A673 (cell line): ENCODE data around the gene VWF. TPM values are rescaled to one million over a fixed set of nuclear protein-coding genes. Genes with fewer than 3 reads are reported as not detected.

Source experiments
- BruUV-seq: library from RNA; stranded (reverse); fragments of 400-500 nt; replicated peaks from 2 replicates; lab custom pipeline; 2021; lab: Mats Ljungman, UMichigan
- CTCF ChIA-PET: fragments of 300-600 bp; sonication (Branson Sonifier 250); formaldehyde crosslinking; loops from one replicate; lab custom pipeline; 2022; ENCODE audit warnings: antibody characterized with exemption; lab: Charles Lee
- POLR2A ChIA-PET: fragments of 300-600 bp; sonication (Branson Sonifier 250); formaldehyde crosslinking; loops from one replicate; lab custom pipeline; 2022; ENCODE audit warnings: antibody characterized with exemption; ENCODE audit not compliant: low non-redundant PET; lab: Charles Lee
- DNase-seq: peaks from one replicate; pipeline ENCODE4 v3.0.0-alpha.2; 2015; ENCODE audit warnings: low spot score
- H3K27ac ChIP-seq: fragments of 200-600 bp; sonication (generic); 2 replicates; pipeline ENCODE4 v1.5.1; 2016; ENCODE audit warnings: mixed run types, low read depth, mild to moderate bottlenecking, mixed read lengths, antibody characterized with exemption, low read length; ENCODE audit not compliant: poor library complexity, severe bottlenecking
- H3K27me3 ChIP-seq: fragments of 200-600 bp; sonication (generic); replicated peaks from 2 replicates; pipeline ENCODE4 v1.6.1; 2017; ENCODE audit warnings: mixed run types, low read depth, mild to moderate bottlenecking, mixed read lengths, antibody characterized with exemption, low read length; ENCODE audit not compliant: insufficient read depth, poor library complexity
- H3K36me3 ChIP-seq: fragments of 200-600 bp; sonication (generic); 2 replicates; pipeline ENCODE4 v1.6.1; 2016; ENCODE audit warnings: mixed run types, mild to moderate bottlenecking, mixed read lengths, antibody characterized with exemption, low read length; ENCODE audit not compliant: insufficient read depth, poor library complexity, severe bottlenecking
- H3K4me1 ChIP-seq: fragments of 200-600 bp; sonication (generic); 2 replicates; pipeline ENCODE4 v1.6.1; 2017; ENCODE audit warnings: mixed run types, mild to moderate bottlenecking, mixed read lengths, antibody characterized with exemption, low read length; ENCODE audit not compliant: insufficient read depth, poor library complexity, severe bottlenecking
- H3K4me3 ChIP-seq: fragments of 200-600 bp; sonication (generic); 2 replicates; pipeline ENCODE4 v1.5.1; 2016; ENCODE audit warnings: low read depth, mixed run types, mild to moderate bottlenecking, mixed read lengths, low read length; ENCODE audit not compliant: poor library complexity, severe bottlenecking
- H3K9me3 ChIP-seq: fragments of 200-600 bp; sonication (generic); 2 replicates; pipeline ENCODE4 v1.6.1; 2016; ENCODE audit warnings: mixed run types, low read depth, mild to moderate bottlenecking, mixed read lengths, antibody characterized with exemption, low read length; ENCODE audit not compliant: poor library complexity, severe bottlenecking
- EZH2 ChIP-seq: fragments of 200-600 bp; sonication (generic); IDR thresholded peaks from 2 replicates; pipeline ENCODE4 v1.6.1; 2017; ENCODE audit warnings: borderline replicate concordance, low read depth, mild to moderate bottlenecking, mixed read lengths, antibody characterized with exemption, low read length; ENCODE audit not compliant: poor library complexity, severe bottlenecking
- intact Hi-C: fragments of 100-400 bp; cut with micrococcal nuclease; formaldehyde crosslinking; loops from one replicate; pipeline ENCODE4 v1.10.0; 2022; ENCODE audit not compliant: unreplicated experiment
- total RNA-seq: library from RNA; stranded (reverse); gene quantifications from 2 replicates; pipeline ENCODE4 v1.2.3, GENCODE V29; 2021
- TF ChIP-seq, protein P1 (sequence below): fragments of 300-800, 200-600 bp; sonication (generic); conservative IDR thresholded peaks from 2 replicates; pipeline ENCODE4 v1.5.1; 2017; ENCODE audit warnings: low read depth, mild to moderate bottlenecking, antibody characterized with exemption, low read length, moderate library complexity, mixed read lengths

VWF gene
- total RNA-seq, 1 experiment from 2014 or later, result not detected

DNA sequence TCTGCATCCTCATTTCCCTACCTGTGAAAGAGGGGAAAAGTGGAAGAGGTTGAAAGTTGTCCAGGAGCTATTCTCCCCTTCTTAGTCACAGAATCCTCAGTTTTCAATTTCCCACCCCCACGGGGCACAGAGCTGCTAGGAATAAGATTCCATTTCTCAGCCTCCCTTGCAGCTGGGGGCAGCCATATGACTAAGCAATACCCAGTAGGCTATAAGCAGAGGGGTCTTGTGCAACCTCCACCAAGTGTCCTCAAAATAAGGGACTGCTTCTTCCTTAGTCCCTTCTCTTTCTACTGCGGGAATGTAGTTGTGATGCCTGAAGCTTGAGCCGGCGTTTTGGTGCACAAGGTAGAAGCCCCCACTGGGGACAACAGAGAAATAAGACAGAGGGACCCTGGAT is 40.9 kb downstream of the VWF start:
- Histone ChIP-seq H3K9me3 (no peaks in the 10 kb centered on the region), H3K4me1 (no peaks in the 10 kb centered on the region), H3K4me3 (no peak overlapping the region), H3K27ac (no peak overlapping the region), H3K27me3 (no peaks in the 10 kb centered on the region), H3K36me3 (no peaks in the 10 kb centered on the region)
- TF ChIP-seq, protein P1, sequence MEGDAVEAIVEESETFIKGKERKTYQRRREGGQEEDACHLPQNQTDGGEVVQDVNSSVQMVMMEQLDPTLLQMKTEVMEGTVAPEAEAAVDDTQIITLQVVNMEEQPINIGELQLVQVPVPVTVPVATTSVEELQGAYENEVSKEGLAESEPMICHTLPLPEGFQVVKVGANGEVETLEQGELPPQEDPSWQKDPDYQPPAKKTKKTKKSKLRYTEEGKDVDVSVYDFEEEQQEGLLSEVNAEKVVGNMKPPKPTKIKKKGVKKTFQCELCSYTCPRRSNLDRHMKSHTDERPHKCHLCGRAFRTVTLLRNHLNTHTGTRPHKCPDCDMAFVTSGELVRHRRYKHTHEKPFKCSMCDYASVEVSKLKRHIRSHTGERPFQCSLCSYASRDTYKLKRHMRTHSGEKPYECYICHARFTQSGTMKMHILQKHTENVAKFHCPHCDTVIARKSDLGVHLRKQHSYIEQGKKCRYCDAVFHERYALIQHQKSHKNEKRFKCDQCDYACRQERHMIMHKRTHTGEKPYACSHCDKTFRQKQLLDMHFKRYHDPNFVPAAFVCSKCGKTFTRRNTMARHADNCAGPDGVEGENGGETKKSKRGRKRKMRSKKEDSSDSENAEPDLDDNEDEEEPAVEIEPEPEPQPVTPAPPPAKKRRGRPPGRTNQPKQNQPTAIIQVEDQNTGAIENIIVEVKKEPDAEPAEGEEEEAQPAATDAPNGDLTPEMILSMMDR, result no peak
- TF ChIP-seq EZH2, result no peak
- BruUV-seq, result no TSS peak
- intact Hi-C loops, result no loop called here
- ChIA-PET POLR2A (no interaction called here), CTCF (no interaction called here)
- no peak for DNase-seq

DNA sequence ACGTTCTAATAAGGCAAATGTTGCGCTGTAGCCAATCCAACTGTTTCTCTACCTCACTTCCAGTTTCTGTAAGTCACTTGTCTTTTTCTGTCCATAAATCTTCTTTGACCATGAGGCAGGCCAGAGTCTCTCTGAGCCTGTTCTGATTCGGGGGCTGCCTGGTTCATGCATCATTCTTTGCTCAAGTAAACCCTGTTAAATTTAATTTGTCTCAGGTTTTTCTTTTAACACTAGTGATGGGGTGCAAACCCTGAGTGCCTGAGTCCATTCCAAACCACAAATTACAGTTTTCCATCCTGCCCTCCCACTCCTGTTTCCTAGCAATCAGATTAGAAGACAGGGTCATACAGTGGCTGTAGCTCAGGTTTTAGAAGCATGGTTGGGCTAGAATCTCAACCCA is 41.9 kb downstream of the VWF start:
- Histone ChIP-seq H3K27me3 (no peaks in the 10 kb centered on the region), H3K27ac (no peak overlapping the region), H3K4me1 (no peaks in the 10 kb centered on the region), H3K9me3 (no peaks in the 10 kb centered on the region), H3K36me3 (no peaks in the 10 kb centered on the region), H3K4me3 (no peak overlapping the region)
- no TSS peak for BruUV-seq
- intact Hi-C loops, result no loop called here
- TF ChIP-seq, protein P1, result no peak
- no peak for TF ChIP-seq EZH2
- ChIA-PET CTCF (no interaction called here), POLR2A (no interaction called here)
- DNase-seq, result no peak

DNA sequence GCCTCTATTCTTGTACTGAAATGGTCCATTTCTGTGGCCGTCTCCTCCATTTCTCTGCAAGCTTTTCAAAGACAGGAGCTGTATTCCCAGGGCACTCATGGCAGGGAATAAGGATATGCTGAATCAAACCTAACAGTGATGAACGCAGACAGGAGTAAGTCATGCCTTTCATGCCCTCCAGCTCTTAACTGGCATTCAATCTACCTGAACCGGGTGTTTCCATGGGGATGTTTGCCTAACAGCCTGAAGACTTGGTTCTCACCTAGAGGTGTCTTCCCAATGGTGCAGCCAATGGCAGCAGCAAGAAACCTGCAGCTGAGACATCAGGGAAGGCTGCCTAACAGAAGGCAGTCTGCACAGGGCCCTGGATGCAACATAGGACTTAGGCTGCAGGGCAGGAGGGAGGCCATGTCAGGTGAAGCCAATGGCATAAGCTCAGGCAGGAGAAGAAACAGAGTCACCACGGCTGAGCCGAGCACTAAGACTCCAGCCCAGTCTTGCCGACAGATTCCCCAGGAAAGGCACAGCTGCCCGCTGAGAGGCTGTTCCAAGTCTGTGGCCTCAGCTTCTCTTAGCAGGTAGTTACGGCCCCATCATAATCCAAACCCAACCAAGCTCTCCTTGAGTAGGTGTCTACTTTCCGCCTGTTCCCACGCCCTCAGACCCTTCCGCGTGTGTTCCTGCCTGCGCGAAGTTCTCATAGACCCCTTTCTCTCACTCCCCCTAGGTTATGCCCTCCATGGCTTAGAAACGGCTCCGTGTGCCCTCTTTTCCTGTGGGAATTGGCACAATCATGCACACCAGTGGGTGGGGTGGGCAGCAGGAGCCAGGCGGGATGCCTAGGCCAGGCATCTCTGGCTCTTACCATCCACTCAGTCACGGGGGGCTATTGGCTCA is 44.1 kb downstream of the VWF start:
- Histone ChIP-seq H3K4me3 (no peak overlapping the region), H3K27ac (no peak overlapping the region), H3K36me3 (no peaks in the 10 kb centered on the region), H3K9me3 (no peaks in the 10 kb centered on the region), H3K27me3 (no peaks in the 10 kb centered on the region), H3K4me1 (peaks cover 1% of the 10 kb centered on the region)
- DNase-seq, result no peak
- TF ChIP-seq, protein P1, result no peak
- TF ChIP-seq EZH2, result no peak
- BruUV-seq, result no TSS peak
- intact Hi-C loops, result no loop called here
- ChIA-PET CTCF (no interaction called here), POLR2A (no interaction called here)
